ENCODE measurements around the gene SPSB1. TPM values are rescaled to one million over a fixed set of nuclear protein-coding genes. Genes with fewer than 3 reads are reported as not detected.
A peak's percentile ranks its signal among the peaks of the same experiment; 100 is the strongest.

The SPSB1 gene
- total RNA-seq, 1 donor from 2014 or later, result 17.6 TPM

GRCh38 chr1:9395018-9395417, 102.3 kb downstream of the SPSB1 start:
- DNase-seq, result no peak
- no peak overlapping the region for H3K4me3 ChIP-seq
- peaks cover 11% of the 10 kb centered on the region for H3K4me1 ChIP-seq
- no peak overlapping the region for H3K27ac ChIP-seq (replicated peaks)
- intact Hi-C loops (cut with micrococcal nuclease), result no loop called here
- H3K36me3 ChIP-seq, result no peaks in the 10 kb centered on the region
- H3K9me3 ChIP-seq (replicated peaks), result peaks cover 11% of the 10 kb centered on the region
- TF ChIP-seq, protein P1, sequence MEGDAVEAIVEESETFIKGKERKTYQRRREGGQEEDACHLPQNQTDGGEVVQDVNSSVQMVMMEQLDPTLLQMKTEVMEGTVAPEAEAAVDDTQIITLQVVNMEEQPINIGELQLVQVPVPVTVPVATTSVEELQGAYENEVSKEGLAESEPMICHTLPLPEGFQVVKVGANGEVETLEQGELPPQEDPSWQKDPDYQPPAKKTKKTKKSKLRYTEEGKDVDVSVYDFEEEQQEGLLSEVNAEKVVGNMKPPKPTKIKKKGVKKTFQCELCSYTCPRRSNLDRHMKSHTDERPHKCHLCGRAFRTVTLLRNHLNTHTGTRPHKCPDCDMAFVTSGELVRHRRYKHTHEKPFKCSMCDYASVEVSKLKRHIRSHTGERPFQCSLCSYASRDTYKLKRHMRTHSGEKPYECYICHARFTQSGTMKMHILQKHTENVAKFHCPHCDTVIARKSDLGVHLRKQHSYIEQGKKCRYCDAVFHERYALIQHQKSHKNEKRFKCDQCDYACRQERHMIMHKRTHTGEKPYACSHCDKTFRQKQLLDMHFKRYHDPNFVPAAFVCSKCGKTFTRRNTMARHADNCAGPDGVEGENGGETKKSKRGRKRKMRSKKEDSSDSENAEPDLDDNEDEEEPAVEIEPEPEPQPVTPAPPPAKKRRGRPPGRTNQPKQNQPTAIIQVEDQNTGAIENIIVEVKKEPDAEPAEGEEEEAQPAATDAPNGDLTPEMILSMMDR (IDR thresholded peaks at IDR 0.05; ENCODE audit: borderline replicate concordance), result no peak
- H3K27me3 ChIP-seq (ENCODE audit: low read depth), result no peaks in the 10 kb centered on the region

DNA sequence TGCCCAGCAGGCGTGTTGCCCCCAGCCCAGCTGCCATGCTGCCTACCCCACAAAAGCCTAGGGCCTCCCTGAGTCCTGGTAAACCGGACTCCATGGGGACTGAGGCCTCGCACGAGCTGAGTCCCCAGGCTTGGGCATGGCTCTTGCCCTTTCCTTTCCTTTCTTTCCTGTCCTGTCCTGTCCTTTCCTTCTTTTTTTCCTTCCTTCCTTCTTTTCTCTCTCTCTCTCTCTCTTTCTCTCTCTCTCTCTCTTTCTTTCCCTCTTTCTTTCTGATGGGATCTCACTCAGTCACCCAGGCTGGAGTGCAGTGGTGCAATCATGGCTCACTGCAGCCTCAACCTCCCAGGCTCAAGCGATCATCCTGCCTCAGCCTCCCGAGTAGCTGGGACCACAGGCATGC, 104.4 kb downstream of the SPSB1 start:
- no peak overlapping the region for H3K4me3 ChIP-seq
- intact Hi-C loops (cut with micrococcal nuclease), result no loop called here
- TF ChIP-seq, protein P1 (IDR thresholded peaks at IDR 0.05; ENCODE audit: borderline replicate concordance), result no peak
- H3K4me1 ChIP-seq, result peaks cover 31% of the 10 kb centered on the region
- no peaks in the 10 kb centered on the region for H3K27me3 ChIP-seq (ENCODE audit: low read depth)
- H3K36me3 ChIP-seq, result no peaks in the 10 kb centered on the region
- H3K27ac ChIP-seq (replicated peaks), result no peak overlapping the region
- H3K9me3 ChIP-seq (replicated peaks), result peaks cover 11% of the 10 kb centered on the region
- DNase-seq, result no peak

GRCh38 chr1:9397997-9398526, 105.4 kb downstream of the SPSB1 start:
- TF ChIP-seq, protein P1 (IDR thresholded peaks at IDR 0.05; ENCODE audit: borderline replicate concordance), result no peak
- no peak for DNase-seq
- Histone ChIP-seq H3K36me3 (no peaks in the 10 kb centered on the region), H3K27me3 (ENCODE audit: low read depth) (no peaks in the 10 kb centered on the region), H3K27ac (replicated peaks) (no peak overlapping the region), H3K4me3 (no peak overlapping the region), H3K9me3 (replicated peaks) (peaks cover 11% of the 10 kb centered on the region), H3K4me1 (peaks cover 41% of the 10 kb centered on the region)
- intact Hi-C loops (cut with micrococcal nuclease), result no loop called here

DNA sequence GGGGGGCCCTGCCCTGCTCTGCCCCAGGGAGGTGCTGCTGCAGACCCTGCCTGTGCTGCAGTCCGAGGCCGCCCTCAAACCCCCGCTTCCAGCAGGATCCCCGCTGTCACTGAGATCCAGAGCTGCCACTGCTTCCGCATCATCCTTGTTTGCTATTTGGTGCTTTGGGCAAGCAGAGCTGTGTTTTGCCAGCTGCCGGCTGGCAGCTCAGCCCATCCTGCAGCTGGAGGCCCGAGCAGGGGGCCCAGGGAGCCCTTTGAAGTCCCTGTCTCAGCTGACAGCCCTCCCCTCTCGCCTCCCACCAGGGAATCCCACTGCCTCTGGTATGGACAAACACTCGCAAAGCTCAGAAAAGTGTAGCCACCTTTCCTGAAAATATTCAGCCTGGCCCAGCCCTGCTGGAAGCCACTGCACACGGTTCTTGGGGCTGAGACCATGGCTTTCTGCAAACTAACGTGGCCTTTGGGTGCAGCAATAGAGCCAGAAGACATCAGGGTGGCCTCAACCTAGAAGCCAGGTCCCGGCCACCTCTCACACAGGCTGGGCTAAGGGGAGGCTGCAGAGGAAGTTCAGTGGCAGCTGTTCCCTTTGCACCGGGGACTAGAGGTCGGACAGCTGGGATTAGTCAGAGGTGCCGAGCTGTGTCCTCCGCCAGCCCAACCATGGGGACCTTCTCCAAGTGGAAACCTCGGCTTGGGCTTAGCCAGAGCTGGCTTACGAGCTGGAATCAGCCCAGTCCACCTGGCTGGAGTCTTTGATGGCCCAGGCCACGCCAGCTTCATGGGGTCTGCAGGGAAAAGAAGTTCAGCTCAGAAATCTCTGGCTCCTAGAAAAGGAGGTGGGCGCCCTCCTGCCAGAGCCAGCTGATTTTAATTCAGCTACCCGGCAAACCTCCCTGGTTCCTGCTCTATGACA, 107.1 kb downstream of the SPSB1 start:
- peaks cover 41% of the 10 kb centered on the region for H3K4me1 ChIP-seq
- DNase-seq, result peak; percentile 62
- peak overlapping the region; percentile 80 for H3K27ac ChIP-seq (replicated peaks)
- no peaks in the 10 kb centered on the region for H3K27me3 ChIP-seq (ENCODE audit: low read depth)
- H3K4me3 ChIP-seq, result no peak overlapping the region
- peaks cover 8% of the 10 kb centered on the region for H3K9me3 ChIP-seq (replicated peaks)
- TF ChIP-seq, protein P1 (IDR thresholded peaks at IDR 0.05; ENCODE audit: borderline replicate concordance), result no peak
- H3K36me3 ChIP-seq, result no peaks in the 10 kb centered on the region
- intact Hi-C loops (cut with micrococcal nuclease), result no loop called here

GRCh38 chr1:9400425-9401079, 107.9 kb downstream of the SPSB1 start:
- Histone ChIP-seq H3K27ac (replicated peaks) (peak overlapping the region; percentile 80), H3K9me3 (replicated peaks) (peaks cover under 1% of the 10 kb centered on the region), H3K36me3 (no peaks in the 10 kb centered on the region), H3K4me1 (peaks cover 41% of the 10 kb centered on the region), H3K4me3 (no peak overlapping the region), H3K27me3 (ENCODE audit: low read depth) (no peaks in the 10 kb centered on the region)
- TF ChIP-seq, protein P1 (IDR thresholded peaks at IDR 0.05; ENCODE audit: borderline replicate concordance), result no peak
- intact Hi-C loops (cut with micrococcal nuclease), result no loop called here
- no peak for DNase-seq
